UCSD-AML1 (cell line): ENCODE results near the gene ARHGAP24.
"Not testable (repeated sequence)": the region's sequence is repeated elsewhere in the genome, so short reads cannot be mapped to it uniquely, and the experiment has no call there.

Experiments used
- DNase-seq: peaks from one replicate; lab custom pipeline; 2025; ENCODE audit not compliant: unreplicated experiment; lab: John Stamatoyannopoulos, UW

ARHGAP24 gene

GRCh38 chr4:85515701-85516100 is 40.8 kb downstream of the ARHGAP24 start:
- DNase-seq: no peak

- DNase-seq: not testable (repeated sequence)
Observed at GRCh38 chr4:85518526-85518925, 43.6 kb downstream of the ARHGAP24 start.

DNA sequence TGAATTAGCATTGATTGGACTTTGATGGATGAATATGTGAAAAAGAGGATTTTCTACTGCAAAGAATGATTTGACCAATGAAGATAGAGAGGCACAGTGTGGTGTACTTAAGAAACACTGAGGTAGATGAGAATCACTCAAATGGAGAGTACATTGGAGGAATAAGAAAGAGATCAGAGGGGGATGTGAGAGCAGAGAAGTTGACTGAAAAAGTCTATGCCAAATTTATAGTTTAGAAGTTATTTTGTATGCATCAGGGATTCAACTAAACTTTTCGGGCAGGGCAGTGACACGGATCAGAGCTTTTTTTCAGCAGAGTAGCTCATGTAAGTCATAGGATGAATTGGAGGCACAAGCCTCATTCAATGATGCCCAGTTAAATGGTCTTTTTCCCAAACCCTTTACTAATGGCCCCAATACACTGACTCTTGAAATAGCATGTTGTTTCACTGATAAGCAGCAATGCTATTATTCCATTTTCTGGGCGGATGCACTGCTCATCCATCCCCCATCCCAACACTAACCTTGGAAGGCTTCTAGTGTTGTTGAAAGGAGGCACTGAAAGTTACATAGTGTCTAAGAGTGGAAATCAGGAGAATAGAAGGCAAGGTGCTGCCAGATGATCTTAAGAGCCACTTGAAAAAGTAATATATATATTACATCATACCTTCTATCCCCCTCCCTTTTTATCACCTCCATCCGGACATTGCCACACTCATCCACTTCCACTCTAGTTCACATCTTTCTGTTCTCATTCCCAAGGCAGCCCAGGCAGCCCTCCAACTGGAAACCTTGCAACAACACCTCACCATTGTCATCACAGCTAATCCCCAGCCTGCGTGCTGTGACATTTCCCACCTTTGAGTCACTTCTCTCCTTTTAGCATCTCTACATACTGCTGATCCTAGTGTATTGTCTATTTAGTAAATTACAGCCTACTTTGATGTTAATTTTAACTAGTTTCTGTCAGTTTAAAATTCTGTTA is 46.1 kb downstream of the ARHGAP24 start:
- no peak for DNase-seq

GRCh38 chr4:85522277-85522676 is 47.3 kb downstream of the ARHGAP24 start:
- no peak for DNase-seq

DNA sequence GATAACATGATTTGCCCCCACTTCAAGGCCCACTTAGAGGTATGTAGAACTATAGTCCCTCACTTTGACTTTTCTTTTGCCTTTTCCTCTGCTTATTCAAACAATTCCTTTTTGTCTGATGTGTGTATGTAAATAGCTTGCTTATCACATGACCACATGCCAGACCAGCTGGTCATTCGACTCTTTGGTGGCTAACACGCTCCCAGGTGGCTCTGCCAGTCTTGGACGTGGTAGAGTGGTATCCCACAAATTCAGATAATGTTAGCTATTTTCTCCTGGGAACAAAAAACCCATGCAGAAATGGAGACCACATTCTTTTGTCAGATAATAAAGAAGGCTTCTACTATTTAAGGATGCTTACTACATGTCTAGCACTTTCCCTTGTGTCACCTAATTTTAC is 47.9 kb downstream of the ARHGAP24 start:
- DNase-seq: no peak

GRCh38 chr4:85527815-85528214 is 52.9 kb downstream of the ARHGAP24 start:
- no peak for DNase-seq

DNA sequence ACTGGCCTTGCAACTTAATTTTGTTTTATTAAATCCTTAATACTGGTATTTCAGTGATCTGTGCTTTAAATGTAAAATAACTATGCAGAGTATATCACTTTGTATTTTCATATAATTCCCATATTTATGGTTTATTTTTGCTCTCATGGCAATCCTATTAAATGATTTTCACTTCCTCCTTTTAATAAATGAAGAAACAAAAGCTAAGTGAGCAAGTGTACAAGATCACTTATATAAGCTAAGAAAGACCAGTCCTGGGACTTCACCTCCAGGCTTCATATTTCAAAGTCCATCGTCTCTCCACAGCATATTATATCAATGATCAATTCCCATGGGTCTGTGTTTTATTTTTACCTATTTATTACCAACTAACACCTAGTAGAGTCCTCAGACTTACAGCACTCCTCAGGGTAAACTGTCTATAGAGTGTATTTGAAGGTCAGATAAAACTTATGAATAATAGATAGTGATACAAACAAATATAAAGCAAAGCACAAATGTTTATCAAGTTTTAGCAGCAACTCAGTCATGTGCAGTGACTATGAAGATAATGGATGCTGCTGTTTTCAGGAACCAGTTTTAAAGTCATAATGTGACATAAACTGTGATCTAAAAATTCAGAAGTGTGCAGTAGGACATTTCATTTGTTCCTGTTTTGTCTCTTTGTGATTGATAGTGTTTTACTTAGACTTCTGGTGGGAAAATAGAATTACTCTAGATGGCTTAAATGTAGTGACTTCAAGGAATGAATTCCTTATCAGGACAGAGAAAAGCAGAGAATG is 56.8 kb downstream of the ARHGAP24 start:
- no peak for DNase-seq

GRCh38 chr4:85534120-85534519 is 59.2 kb downstream of the ARHGAP24 start:
- DNase-seq: no peak

DNA sequence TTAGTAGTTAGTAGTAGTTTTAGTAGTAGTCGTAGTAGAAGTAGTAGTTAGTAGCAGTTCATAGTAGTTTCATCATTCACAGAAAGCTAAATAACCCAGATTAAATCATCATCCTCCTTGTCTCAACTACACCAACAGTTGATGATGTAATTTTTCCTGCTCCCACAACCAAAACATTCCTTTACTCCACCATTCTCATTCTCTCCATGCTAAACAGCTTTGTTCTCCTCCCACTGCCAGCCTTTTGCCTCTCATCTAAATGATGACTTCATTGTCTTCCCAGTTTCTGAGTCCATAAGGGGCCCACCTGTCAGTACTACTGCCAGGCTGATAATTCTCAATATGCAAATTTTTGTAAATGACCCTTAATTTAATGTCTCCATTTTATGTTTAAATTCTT is 68.9 kb downstream of the ARHGAP24 start:
- no peak for DNase-seq

DNA sequence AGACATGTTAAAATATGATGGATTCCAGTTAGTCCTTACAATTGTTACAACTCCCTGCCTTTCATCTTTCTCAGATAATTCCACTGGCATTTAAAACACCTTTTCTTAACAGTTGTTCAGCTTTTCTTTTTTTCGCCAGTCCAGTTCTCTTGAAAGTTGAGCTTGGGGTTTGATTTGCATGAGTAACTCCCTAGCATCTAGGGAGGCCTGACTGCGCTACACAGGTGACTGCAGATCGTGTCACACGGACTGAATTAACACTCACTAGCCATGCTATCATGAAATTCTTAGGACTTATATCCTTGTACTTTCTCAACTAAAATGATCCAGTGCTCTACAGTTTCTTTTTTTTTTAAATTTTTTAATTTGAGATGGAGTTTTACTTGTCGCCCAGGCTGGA is 69.8 kb downstream of the ARHGAP24 start:
- DNase-seq: no peak

DNA sequence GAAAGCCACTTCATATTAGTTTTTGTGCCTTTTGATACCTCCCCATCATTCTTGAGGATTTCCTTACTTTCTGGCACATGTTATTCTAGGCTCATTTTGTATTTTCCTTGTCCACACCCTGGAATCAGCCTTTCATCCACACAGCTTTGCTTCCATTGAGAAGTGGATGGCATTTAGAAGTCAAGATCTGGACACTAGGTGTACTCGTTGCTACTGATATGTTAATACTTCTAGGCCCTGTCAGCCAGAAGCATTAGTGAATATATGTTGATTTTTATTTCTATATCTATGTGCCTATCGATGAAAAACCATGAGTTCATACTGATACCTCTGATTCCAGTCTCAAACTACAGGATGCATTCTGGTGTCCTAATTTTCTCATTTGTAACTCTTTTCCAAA is 73.2 kb downstream of the ARHGAP24 start:
- no peak for DNase-seq

DNA sequence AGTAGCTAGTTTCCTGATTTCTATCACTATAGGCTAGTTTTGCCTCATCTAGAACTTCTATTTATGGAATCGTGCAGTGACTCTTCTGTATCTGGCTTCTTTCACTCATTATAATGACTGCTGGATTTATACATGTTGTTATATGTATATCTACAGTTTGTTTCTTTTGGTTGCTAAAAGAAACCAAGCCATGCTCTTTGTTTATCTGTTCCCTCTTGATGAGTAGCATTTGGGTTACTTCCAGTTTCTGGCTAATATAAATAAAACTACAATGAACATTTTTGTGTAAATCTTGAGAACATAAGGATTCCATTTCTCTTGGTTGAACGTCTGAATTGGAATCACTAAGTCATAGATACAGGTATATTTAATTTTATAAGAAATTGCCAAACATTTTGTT is 73.9 kb downstream of the ARHGAP24 start:
- no peak for DNase-seq

- DNase-seq: no peak
Observed at GRCh38 chr4:85555206-85555605, 80.3 kb downstream of the ARHGAP24 start.

GRCh38 chr4:85556283-85556682 is 81.3 kb downstream of the ARHGAP24 start:
- DNase-seq: no peak

- DNase-seq: no peak
Observed at GRCh38 chr4:85557016-85557901, 82.3 kb downstream of the ARHGAP24 start.

- no peak for DNase-seq
Observed at GRCh38 chr4:85565761-85566480, 91.0 kb downstream of the ARHGAP24 start.

DNA sequence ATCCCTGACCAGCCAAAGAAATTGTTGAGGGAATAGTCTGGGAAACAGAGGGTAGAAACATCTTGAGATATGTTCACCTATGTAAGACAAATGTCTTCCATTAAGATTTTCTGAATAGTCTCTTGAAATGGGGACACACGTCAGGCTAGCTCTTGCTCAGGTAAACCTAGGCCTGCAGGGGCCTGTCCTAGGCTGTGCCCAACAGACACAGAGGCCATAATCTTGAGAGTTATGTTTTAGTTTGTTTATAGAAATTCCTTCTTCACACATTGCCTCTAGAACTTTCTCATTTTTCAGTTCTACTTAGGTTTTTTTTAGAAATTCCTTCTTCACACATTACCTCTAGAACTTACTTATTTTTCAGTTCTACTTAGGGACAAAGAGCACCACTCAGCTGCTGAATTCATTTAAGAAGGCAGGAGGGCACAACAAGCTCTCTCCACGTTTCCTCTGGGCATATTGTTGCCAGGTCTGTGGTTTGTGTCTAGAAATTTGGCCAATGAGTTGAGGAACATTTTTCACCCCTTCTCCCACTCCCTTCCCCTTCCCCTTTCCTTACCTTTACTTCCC is 94.9 kb downstream of the ARHGAP24 start:
- DNase-seq: no peak

DNA sequence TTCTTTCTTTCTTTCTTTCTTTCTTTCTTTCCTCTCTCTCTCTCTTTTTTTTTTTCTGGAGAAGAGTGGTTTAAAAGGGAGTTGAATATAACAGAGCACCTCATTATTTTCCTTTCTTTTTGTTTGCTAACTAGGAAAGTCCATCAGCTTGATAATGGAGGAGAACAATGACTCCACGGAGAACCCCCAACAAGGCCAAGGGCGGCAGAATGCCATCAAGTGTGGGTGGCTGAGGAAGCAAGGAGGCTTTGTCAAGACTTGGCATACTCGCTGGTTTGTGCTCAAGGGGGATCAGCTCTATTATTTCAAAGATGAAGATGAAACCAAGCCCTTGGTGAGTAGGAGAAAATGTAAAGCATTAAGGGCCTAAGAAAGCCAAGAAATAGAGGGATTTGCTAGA is 95.4 kb downstream of the ARHGAP24 start:
- DNase-seq: no peak

DNA sequence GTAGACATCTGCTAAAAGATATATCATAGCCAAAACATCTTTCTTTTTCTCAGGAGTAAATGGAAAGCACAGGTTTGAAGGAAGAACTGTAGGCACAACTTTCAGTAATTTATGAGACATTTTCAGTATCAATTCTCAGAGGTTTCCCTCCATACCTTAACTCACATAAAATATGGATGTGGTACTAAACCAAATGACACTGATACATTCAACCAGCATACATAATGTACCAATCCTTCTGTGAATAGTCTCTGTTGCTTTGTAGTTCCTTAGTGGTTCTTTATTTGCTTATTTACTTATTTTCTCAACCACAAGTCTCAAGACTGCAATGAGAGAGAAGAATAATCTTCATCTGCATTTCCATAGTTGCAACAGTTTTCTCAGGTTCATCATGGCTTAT is 96.1 kb downstream of the ARHGAP24 start:
- DNase-seq: no peak

DNA sequence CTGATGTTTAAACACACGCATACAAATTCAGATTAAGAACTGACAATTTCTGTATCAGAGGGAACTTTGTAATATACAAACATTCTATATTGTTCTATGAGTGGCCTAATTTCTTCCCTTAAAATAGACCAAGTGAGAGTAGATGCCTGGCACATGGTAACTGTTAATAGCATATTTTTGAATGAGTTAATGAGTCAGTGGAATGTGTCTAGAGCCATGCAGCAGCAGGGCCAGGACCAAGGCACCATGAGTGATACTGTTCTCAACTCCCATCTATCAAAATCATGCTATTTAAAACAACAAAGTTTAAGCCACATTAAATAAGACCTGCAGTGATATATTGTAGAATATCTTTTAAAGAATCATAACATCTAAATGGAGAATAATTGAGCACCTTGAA is 98.3 kb downstream of the ARHGAP24 start:
- no peak for DNase-seq
